ENCODE data around the gene CHRM4.

- no peak for TF ChIP-seq POLR2A (IDR thresholded peaks at IDR 0.05)
- TF ChIP-seq CTCF (IDR thresholded peaks at IDR 0.05), result no peak
Measured at GRCh38 chr11:46364791-46365190, 26.8 kb downstream of the CHRM4 start.
